Esophagus squamous epithelium (tissue), 5 donors: ENCODE results near the gene RASGRP4. TPM values are rescaled to one million over a fixed set of nuclear protein-coding genes. Genes with fewer than 3 reads are reported as not detected.

ENCODE experiments used
- DNase-seq: peaks from one replicate; lab custom pipeline; 2025; lab: John Stamatoyannopoulos, UW
- H3K27ac ChIP-seq, 4 donors: fragments of 200-600 bp; sonication (generic); one replicate each; pipeline ENCODE4 v1.5.1; 2016 to 2019; ENCODE audit warnings: mild to moderate bottlenecking in 1 of 4
- H3K27me3 ChIP-seq, 4 donors: fragments of 200-600 bp; sonication (generic); 1 replicate in 3 of 4; 2 replicates in 1 of 4; pipeline versions ENCODE4 v1.5.1 to v1.6.0; 2017 to 2021; ENCODE audit warnings: antibody characterized with exemption in 1 of 4
- H3K36me3 ChIP-seq, 3 donors: fragments of 200-600 bp; sonication (generic); one replicate each; pipeline ENCODE4 v1.5.1; 2016 to 2019
- H3K4me1 ChIP-seq, 3 donors: fragments of 200-600 bp; sonication (generic); one replicate each; pipeline ENCODE4 v1.5.1; 2017 to 2019
- H3K4me3 ChIP-seq, 4 donors: fragments of 200-600 bp; sonication (generic); 1 replicate in 3 of 4; 2 replicates in 1 of 4; pipeline ENCODE4 v1.5.1; 2016 to 2019; ENCODE audit warnings: mild to moderate bottlenecking in 2 of 4, moderate library complexity in 1 of 4
- H3K9me3 ChIP-seq, 3 donors: fragments of 200-600 bp; sonication (generic); one replicate each; pipeline ENCODE4 v1.5.1; 2016 to 2019
- CTCF ChIP-seq, 6 experiments: fragments of 450-650 bp in 4 of 6; fragments of 200-600 bp in 2 of 6; sonication (generic) in 2 of 6; IDR thresholded peaks; one replicate each; pipeline ENCODE4 v1.5.1; 2016 to 2019; ENCODE audit warnings: antibody characterized with exemption in 6 of 6, mild to moderate bottlenecking in 4 of 6, moderate library complexity in 4 of 6
- POLR2A ChIP-seq, 4 donors: fragments of 450-650 bp; IDR thresholded peaks; one replicate each; pipeline ENCODE4 v1.6.1; 2017; ENCODE audit warnings: antibody characterized with exemption in 4 of 4, mild to moderate bottlenecking in 4 of 4, moderate library complexity in 3 of 4
- WGBS, 2 donors: methylation state at CpG; one replicate each; pipeline ENCODE4 v1.1.5; 2018; 5-methylcytosine and 5-hydroxymethylcytosine counted together
- intact Hi-C: fragments of 100-400 bp; cut with DNase I; formaldehyde crosslinking; loops from one replicate; pipeline ENCODE4 v1.15.0; 2022
- total RNA-seq, 4 donors: library from RNA; depleted of rRNA; stranded (reverse); fragments of >200 nt; gene quantifications; one replicate each; pipeline ENCODE4 v1.1.0, GENCODE V29; 2016
- donor health status: DM: yes; HTN: yes; CAD: no.

RASGRP4 gene
- total RNA-seq, 4 donors from 2014 or later: 0.35 to 4.2 (median 0.64) TPM; not detected in 1

- Histone ChIP-seq H3K4me1 (no peaks in the 10 kb centered on the region), H3K9me3 (no peaks in the 10 kb centered on the region)
Observed at GRCh38 chr19:38469151-38469550, 43.1 kb upstream of the RASGRP4 start.

GRCh38 chr19:38467541-38468525, 41.8 kb upstream of the RASGRP4 start:
- Histone ChIP-seq H3K27ac (no peak overlapping the region), H3K27me3 (peaks cover 0 to 33% (median 0%) of the 10 kb centered on the region in 4 donors), H3K9me3 (no peaks in the 10 kb centered on the region), H3K4me1 (no peaks in the 10 kb centered on the region), H3K36me3 (no peaks in the 10 kb centered on the region), H3K4me3 (no peak overlapping the region)
- no peak for TF ChIP-seq POLR2A (IDR thresholded peaks at IDR 0.05)
- TF ChIP-seq CTCF (IDR thresholded peaks at IDR 0.05): no peak
- intact Hi-C loops: no loop called here
- DNase-seq: no peak
- 82 to 94% methylated on average over 6 to 15 of the region's 17 CpGs for WGBS, 2 donors

More at GRCh38 chr19:38469151-38469550, 43.1 kb upstream of the RASGRP4 start:
- intact Hi-C loops: no loop called here
- no peak for TF ChIP-seq CTCF (IDR thresholded peaks at IDR 0.05)
- no peak for TF ChIP-seq POLR2A (IDR thresholded peaks at IDR 0.05)
- H3K36me3 ChIP-seq: no peaks in the 10 kb centered on the region
- peaks cover 0 to 29% (median 0%) of the 10 kb centered on the region in 4 donors for H3K27me3 ChIP-seq
- H3K4me3 ChIP-seq: no peak overlapping the region
- no peak overlapping the region for H3K27ac ChIP-seq
- WGBS, 2 donors: 40 to 53% methylated on average over 1 to 5 of the region's 5 CpGs
- DNase-seq: no peak

- intact Hi-C loops: no loop called here
- peaks cover 0 to 38% (median 0%) of the 10 kb centered on the region in 4 donors for H3K27me3 ChIP-seq
Observed at GRCh38 chr19:38466050-38466449, 40.0 kb upstream of the RASGRP4 start.

GRCh38 chr19:38464421-38465082, 38.5 kb upstream of the RASGRP4 start:
- 49 to 55% methylated on average over 15 of the region's 15 CpGs for WGBS, 2 donors
- TF ChIP-seq POLR2A (IDR thresholded peaks at IDR 0.05) (no peak), CTCF (IDR thresholded peaks at IDR 0.05) (no peak)
- H3K4me1 ChIP-seq: no peaks in the 10 kb centered on the region

More at GRCh38 chr19:38466050-38466449, 40.0 kb upstream of the RASGRP4 start:
- H3K9me3 ChIP-seq: no peaks in the 10 kb centered on the region
- no peak overlapping the region for H3K27ac ChIP-seq
- no peak overlapping the region for H3K4me3 ChIP-seq
- DNase-seq: no peak
- H3K4me1 ChIP-seq: no peaks in the 10 kb centered on the region
- H3K36me3 ChIP-seq: no peaks in the 10 kb centered on the region
- 80 to 90% methylated on average over 9 to 25 of the region's 26 CpGs for WGBS, 2 donors
- TF ChIP-seq POLR2A (IDR thresholded peaks at IDR 0.05) (no peak), CTCF (IDR thresholded peaks at IDR 0.05) (no peak)

More at GRCh38 chr19:38464421-38465082, 38.5 kb upstream of the RASGRP4 start:
- no peaks in the 10 kb centered on the region for H3K36me3 ChIP-seq
- H3K27me3 ChIP-seq: peaks cover 0 to 30% (median 0%) of the 10 kb centered on the region in 4 donors
- no peaks in the 10 kb centered on the region for H3K9me3 ChIP-seq
- intact Hi-C loops: no loop called here
- no peak overlapping the region for H3K27ac ChIP-seq
- DNase-seq: no peak
- no peak overlapping the region for H3K4me3 ChIP-seq
